Panc1 (cell line): Measurements from ENCODE around the gene OTOP3. TPM values are rescaled to one million over a fixed set of nuclear protein-coding genes. Genes with fewer than 3 reads are reported as not detected.
A peak's percentile ranks its signal among the peaks of the same experiment; 100 is the strongest.

Source experiments
- ATAC-seq: fragments of 200-7000 bp; cut with Tn5 transposase; 2 replicates; pipeline ENCODE4 v1.9.1; 2020; ENCODE audit warnings: mild to moderate bottlenecking, moderate library complexity
- BruUV-seq: library from RNA; stranded (reverse); fragments of 400-500 nt; replicated peaks from 2 replicates; lab custom pipeline; 2021; lab: Mats Ljungman, UMichigan
- CTCF ChIA-PET: fragments of 300-600 bp; sonication (Branson Sonifier 250); formaldehyde crosslinking; loops from one replicate; lab custom pipeline; 2022; ENCODE audit warnings: antibody characterized with exemption; lab: Charles Lee
- POLR2A ChIA-PET: fragments of 300-600 bp; sonication (Branson Sonifier 250); formaldehyde crosslinking; loops from one replicate; lab custom pipeline; 2022; ENCODE audit warnings: antibody characterized with exemption; lab: Charles Lee
- DNase-seq: peaks from one replicate; pipeline ENCODE4 v3.0.0-alpha.2; 2010; ENCODE audit warnings: low read depth, low spot score
- H3K27ac ChIP-seq: 2 replicates; pipeline ENCODE4 v1.5.1; 2011; ENCODE audit warnings: mild to moderate bottlenecking, low read length, inconsistent platforms
- H3K27me3 ChIP-seq: fragments of 200-500 bp; sonication (Bioruptor generic); 2 replicates; pipeline ENCODE4 v1.6.0; 2014; ENCODE audit warnings: low read length, inconsistent platforms; ENCODE audit not compliant: control insufficient read depth, insufficient read depth
- H3K36me3 ChIP-seq: fragments of 200-500 bp; sonication (Bioruptor generic); 2 replicates; pipeline ENCODE4 v1.5.1; 2014; ENCODE audit warnings: inconsistent platforms, mild to moderate bottlenecking, low read length, moderate library complexity; ENCODE audit not compliant: control insufficient read depth, insufficient read depth
- H3K4me1 ChIP-seq: 2 replicates; pipeline ENCODE4 v1.5.1; 2011; ENCODE audit warnings: inconsistent platforms, mild to moderate bottlenecking, low read length, moderate library complexity; ENCODE audit not compliant: control insufficient read depth, insufficient read depth
- H3K4me3 ChIP-seq, 2 experiments: 2 replicates each; pipeline ENCODE4 v1.5.1; 2011 to 2012; ENCODE audit warnings: low read depth in 2 of 2, low read length in 2 of 2, mild to moderate bottlenecking in 2 of 2, inconsistent platforms in 1 of 2, moderate library complexity in 1 of 2
- H3K9me3 ChIP-seq: fragments of 200-500 bp; sonication (Bioruptor generic); 2 replicates; pipeline ENCODE4 v1.5.1; 2014; ENCODE audit warnings: low read depth, mild to moderate bottlenecking, inconsistent platforms, low read length, moderate library complexity; ENCODE audit not compliant: control insufficient read depth, insufficient read depth
- CTCF ChIP-seq: fragments of 450-650 bp; IDR thresholded peaks from 2 replicates; pipeline ENCODE4 v1.5.1; 2017; ENCODE audit warnings: mild to moderate bottlenecking
- POLR2AphosphoS5 ChIP-seq: IDR thresholded peaks from 2 replicates; pipeline ENCODE4 v1.6.1; 2012; ENCODE audit warnings: mild to moderate bottlenecking, low read depth, low read length, moderate library complexity
- REST ChIP-seq, 2 experiments: IDR thresholded peaks; 2 replicates each; pipeline ENCODE4 v1.6.1; 2011 to 2012; ENCODE audit warnings: low read depth in 2 of 2, control low read depth in 1 of 2, low read length in 1 of 2, mild to moderate bottlenecking in 1 of 2, moderate library complexity in 1 of 2; ENCODE audit not compliant: insufficient read depth in 1 of 2
- SIN3A ChIP-seq: IDR thresholded peaks from 2 replicates; pipeline ENCODE4 v1.6.1; 2012; ENCODE audit warnings: low read depth, mild to moderate bottlenecking, low read length, moderate library complexity, borderline replicate concordance; ENCODE audit not compliant: insufficient read depth
- TCF7L2 ChIP-seq: IDR thresholded peaks from 2 replicates; pipeline ENCODE4 v1.6.1; 2011; ENCODE audit warnings: mild to moderate bottlenecking, low read depth, low read length, inconsistent platforms
- in situ Hi-C: cut with HindIII; loops from 2 replicates; pipeline ENCODE4 v1.10.0; 2016; ENCODE audit warnings: low sequenced_read_pairs, low pct_unique_long_range_greater_than_20kb
- intact Hi-C: fragments of 100-400 bp; cut with micrococcal nuclease; formaldehyde crosslinking; loops from one replicate; pipeline ENCODE4 v1.10.0; 2022; ENCODE audit not compliant: unreplicated experiment
- total RNA-seq: library from RNA; stranded (reverse); gene quantifications from one replicate; pipeline ENCODE4 v1.2.1, GENCODE V29; 2021; ENCODE audit not compliant: unreplicated experiment

The OTOP3 gene
- total RNA-seq, 1 experiment from 2014 or later = not detected

DNA sequence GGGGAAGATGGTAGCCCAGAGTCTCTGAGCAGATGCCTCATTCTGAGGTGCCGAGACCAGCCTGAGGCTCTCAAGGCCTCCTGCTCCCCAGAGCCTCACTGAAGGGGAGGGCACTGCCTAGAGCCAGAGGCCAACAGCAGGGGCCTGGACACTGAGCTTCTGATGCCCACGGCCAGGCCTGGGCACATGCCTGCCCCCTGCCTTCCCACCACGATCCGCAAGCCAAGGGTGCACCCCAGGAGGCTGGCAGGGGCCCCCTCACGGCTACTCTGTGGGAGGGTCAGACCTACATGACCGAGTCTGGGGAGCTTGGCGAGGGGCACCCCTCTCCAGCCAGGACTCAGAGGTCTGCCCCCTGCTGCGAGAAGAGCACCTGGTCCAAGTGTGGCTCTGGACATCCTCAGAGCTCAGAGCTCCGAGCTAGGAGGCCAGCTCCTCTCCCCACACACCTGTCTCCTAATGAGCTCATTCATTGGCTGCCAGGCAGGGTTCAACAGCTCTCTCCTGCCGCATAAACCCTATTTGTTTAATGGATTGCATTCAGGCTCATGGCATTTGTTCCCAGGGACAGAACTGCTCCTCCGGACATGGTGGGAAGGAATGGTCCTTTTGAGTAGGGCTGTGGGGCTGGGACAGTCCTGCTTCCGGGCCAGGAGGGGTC is 13.9 kb downstream of the OTOP3 start:
- DNase-seq = no peak
- no peak for TF ChIP-seq POLR2AphosphoS5
- TF ChIP-seq CTCF = no peak
- no peak for TF ChIP-seq SIN3A
- no peak for TF ChIP-seq TCF7L2
- in situ Hi-C loops (no loop called here), intact Hi-C loops (no loop called here)
- Histone ChIP-seq H3K4me3 (no peak overlapping the region), H3K9me3 (no peaks in the 10 kb centered on the region), H3K27me3 (no peaks in the 10 kb centered on the region), H3K4me1 (no peaks in the 10 kb centered on the region), H3K36me3 (no peaks in the 10 kb centered on the region), H3K27ac (no peak overlapping the region)
- POLR2A ChIA-PET = no interaction called here
- CTCF ChIA-PET = interaction anchor here (0.6 to 1.6 kb wide), 4 partner anchors 11 to 84 kb away, joined by 3 to 13 read pairs (median 3); partner anchors contain the start of gene OTOP2
- BruUV-seq = no TSS peak
- ATAC-seq = peak; percentile 51

DNA sequence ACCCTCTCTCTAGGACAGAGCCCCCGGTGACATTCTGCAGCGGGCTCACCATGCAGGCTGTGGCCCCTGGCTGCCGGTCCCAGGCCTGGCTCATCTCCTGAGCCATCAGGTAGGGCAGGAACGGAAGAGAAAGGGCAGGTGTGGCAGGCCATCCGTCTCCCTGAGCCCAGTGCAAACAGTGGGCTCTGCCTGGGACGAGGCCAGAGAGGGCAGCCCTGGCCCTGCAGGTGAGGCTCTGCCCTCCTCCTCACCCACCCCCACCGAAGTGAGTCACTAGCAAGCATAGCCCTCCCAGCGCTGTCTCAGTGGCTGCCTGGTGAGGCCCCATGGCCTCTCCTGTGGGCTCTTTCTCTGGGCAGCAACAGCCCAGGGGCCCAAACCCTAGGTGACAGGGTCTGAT is 14.5 kb downstream of the OTOP3 start:
- ChIA-PET CTCF (interaction anchor here (0.9 kb wide), 1 partner anchor 26 kb away, joined by 3 read pairs; the partner anchor contains the start of gene OTOP2), POLR2A (no interaction called here)
- intact Hi-C loops (no loop called here), in situ Hi-C loops (no loop called here)
- Histone ChIP-seq H3K9me3 (no peaks in the 10 kb centered on the region), H3K36me3 (no peaks in the 10 kb centered on the region), H3K4me1 (no peaks in the 10 kb centered on the region), H3K27ac (no peak overlapping the region), H3K4me3 (no peak overlapping the region), H3K27me3 (no peaks in the 10 kb centered on the region)
- DNase-seq = no peak
- BruUV-seq = no TSS peak
- TF ChIP-seq CTCF = no peak
- TF ChIP-seq REST (IDR thresholded peaks at IDR 0.05; ENCODE audit: insufficient read depth in 1 of 2, low read depth in 2 of 2, low read length in 1 of 2) = no peak
- TF ChIP-seq TCF7L2 = no peak
- TF ChIP-seq SIN3A = no peak
- no peak for TF ChIP-seq POLR2AphosphoS5
- ATAC-seq = peak; percentile 31
